IMR-90 (cell line): Measurements from ENCODE around the gene CDYL2. TPM values are rescaled to one million over a fixed set of nuclear protein-coding genes. Genes with fewer than 3 reads are reported as not detected.

ENCODE experiments used
- ATAC-seq: fragments of 200-7000 bp; cut with Tn5 transposase; 2 replicates; pipeline ENCODE4 v1.9.1; 2020; ENCODE audit warnings: low read depth, mild to moderate bottlenecking, moderate library complexity
- BruUV-seq: library from RNA; stranded (reverse); fragments of 400-500 nt; replicated peaks from 2 replicates; lab custom pipeline; 2021; lab: Mats Ljungman, UMichigan
- CTCF ChIA-PET: fragments of 300-600 bp; formaldehyde crosslinking; extraction: SDS; loops from one replicate; lab custom pipeline; 2021; ENCODE audit warnings: antibody characterized with exemption; lab: Yijun Ruan, JAX
- POLR2A ChIA-PET: fragments of 300-600 bp; sonication (Branson Sonifier 250); formaldehyde crosslinking; loops from one replicate; lab custom pipeline; 2022; ENCODE audit warnings: antibody characterized with exemption; ENCODE audit not compliant: unreplicated experiment; lab: Charles Lee
- DNase-seq: peaks from one replicate; pipeline ENCODE4 v3.0.0; 2013
- H2AFZ ChIP-seq: replicated peaks from 2 replicates; pipeline ENCODE3; 2013; ENCODE audit warnings: low read length, mild to moderate bottlenecking; ENCODE audit not compliant: poor library complexity
- H2AK5ac ChIP-seq: 2 replicates; pipeline ENCODE4 v1.6.1; 2013; ENCODE audit warnings: low read depth, low read length, inconsistent platforms
- H2AK9ac ChIP-seq: replicated peaks from 2 replicates; pipeline ENCODE3; 2013; ENCODE audit warnings: mild to moderate bottlenecking, low read depth, low read length, moderate library complexity; ENCODE audit not compliant: poor library complexity
- H2BK120ac ChIP-seq: 2 replicates; pipeline ENCODE4 v1.6.1; 2013; ENCODE audit warnings: low read depth, low read length, inconsistent platforms
- H2BK15ac ChIP-seq: 3 replicates; pipeline ENCODE4 v1.6.1; 2013; ENCODE audit warnings: low read depth, low read length, inconsistent platforms
- H2BK20ac ChIP-seq: 2 replicates; pipeline ENCODE4 v1.6.1; 2013; ENCODE audit warnings: low read depth, mild to moderate bottlenecking, inconsistent platforms, low read length, moderate library complexity
- H2BK5ac ChIP-seq: 2 replicates; pipeline ENCODE4 v1.6.1; 2013; ENCODE audit warnings: mild to moderate bottlenecking, low read depth, low read length, inconsistent platforms; ENCODE audit not compliant: poor library complexity, severe bottlenecking
- H3K14ac ChIP-seq: replicated peaks from 2 replicates; pipeline ENCODE4 v1.6.1; 2013; ENCODE audit warnings: low read depth, low read length, inconsistent platforms
- H3K18ac ChIP-seq: 2 replicates; pipeline ENCODE4 v1.6.1; 2013; ENCODE audit warnings: low read depth, low read length, control low read depth
- H3K23ac ChIP-seq: 2 replicates; pipeline ENCODE4 v1.6.1; 2013; ENCODE audit warnings: low read depth, low read length, inconsistent platforms
- H3K27ac ChIP-seq: 2 replicates; pipeline ENCODE4 v1.5.1; 2013; ENCODE audit warnings: mild to moderate bottlenecking, control low read depth, low read length; ENCODE audit not compliant: insufficient read depth
- H3K27me3 ChIP-seq: 2 replicates; pipeline ENCODE4 v1.6.1; 2013; ENCODE audit warnings: low read length; ENCODE audit not compliant: control insufficient read depth, insufficient read depth
- H3K36me3 ChIP-seq: 2 replicates; pipeline ENCODE4 v1.6.1; 2013; ENCODE audit warnings: low read length, mixed read lengths; ENCODE audit not compliant: control insufficient read depth, insufficient read depth
- H3K4ac ChIP-seq: 2 replicates; pipeline ENCODE4 v1.6.1; 2013; ENCODE audit warnings: low read depth, low read length, inconsistent platforms
- H3K4me1 ChIP-seq: 2 replicates; pipeline ENCODE4 v1.6.1; 2013; ENCODE audit warnings: low read length, mixed read lengths; ENCODE audit not compliant: control insufficient read depth, insufficient read depth
- H3K4me2 ChIP-seq: 2 replicates; pipeline ENCODE4 v1.6.1; 2013; ENCODE audit warnings: low read depth, mild to moderate bottlenecking, control low read depth, low read length, moderate library complexity
- H3K4me3 ChIP-seq: 2 replicates; pipeline ENCODE4 v1.5.1; 2013; ENCODE audit warnings: low read depth, mild to moderate bottlenecking, control low read depth, low read length, moderate library complexity; ENCODE audit not compliant: insufficient read depth
- H3K56ac ChIP-seq: 2 replicates; pipeline ENCODE4 v1.6.1; 2013; ENCODE audit warnings: low read length, inconsistent platforms; ENCODE audit not compliant: insufficient read depth; ENCODE audit errors: extremely low read depth
- H3K79me1 ChIP-seq, 2 experiments: 2 replicates each; pipeline ENCODE4 v1.6.1; 2013; ENCODE audit warnings: low read length in 2 of 2, inconsistent platforms in 1 of 2, low read depth in 1 of 2
- H3K9ac ChIP-seq: 2 replicates; pipeline ENCODE4 v1.6.1; 2013; ENCODE audit warnings: low read depth, low read length, control low read depth
- H3K9me1 ChIP-seq: 2 replicates; pipeline ENCODE4 v1.6.1; 2013; ENCODE audit warnings: low read length, inconsistent platforms; ENCODE audit not compliant: insufficient read depth
- H3K9me3 ChIP-seq: 2 replicates; pipeline ENCODE4 v1.6.1; 2013; ENCODE audit warnings: low read length; ENCODE audit not compliant: control insufficient read depth, insufficient read depth
- H4K20me1 ChIP-seq: 2 replicates; pipeline ENCODE4 v1.6.1; 2013; ENCODE audit warnings: low read length, inconsistent platforms; ENCODE audit not compliant: insufficient read depth
- H4K5ac ChIP-seq: 2 replicates; pipeline ENCODE4 v1.6.1; 2013; ENCODE audit warnings: mild to moderate bottlenecking, low read depth, low read length, control low read depth
- H4K8ac ChIP-seq, 2 experiments: 2 replicates each; pipeline ENCODE4 v1.6.1; 2013; ENCODE audit warnings: low read depth in 2 of 2, low read length in 2 of 2, control low read depth in 1 of 2, inconsistent platforms in 1 of 2
- H4K91ac ChIP-seq: 2 replicates; pipeline ENCODE4 v1.6.1; 2013; ENCODE audit warnings: low read depth, low read length, inconsistent platforms; ENCODE audit not compliant: insufficient read depth
- CHD1 ChIP-seq: IDR thresholded peaks from 2 replicates; pipeline ENCODE4 v1.6.1; 2012; ENCODE audit warnings: low read depth, low read length, improper control_type of control experiment
- CTCF ChIP-seq: conservative IDR thresholded peaks from 2 replicates; pipeline ENCODE4 v1.5.1; 2012; ENCODE audit warnings: mild to moderate bottlenecking, low read depth, low read length, improper control_type of control experiment
- MAFK ChIP-seq: IDR thresholded peaks from 2 replicates; pipeline ENCODE4 v1.6.1; 2012; ENCODE audit warnings: low read depth, low read length, improper control_type of control experiment
- MAZ ChIP-seq: IDR thresholded peaks from 2 replicates; pipeline ENCODE4 v1.6.1; 2012; ENCODE audit warnings: low read depth, mild to moderate bottlenecking, low read length, improper control_type of control experiment, moderate library complexity, borderline replicate concordance
- NFE2L2 ChIP-seq: fragments of 150-350 bp; IDR thresholded peaks from 2 replicates; pipeline ENCODE4 v1.6.1; 2016; ENCODE audit warnings: low read depth, mild to moderate bottlenecking, low read length
- POLR2A ChIP-seq: IDR thresholded peaks from 2 replicates; pipeline ENCODE4 v1.6.1; 2012; ENCODE audit warnings: mild to moderate bottlenecking, low read depth, low read length
- RAD21 ChIP-seq: IDR thresholded peaks from 2 replicates; pipeline ENCODE4 v1.6.1; 2012; ENCODE audit warnings: low read length, improper control_type of control experiment
- RCOR1 ChIP-seq: IDR thresholded peaks from 2 replicates; pipeline ENCODE4 v1.6.1; 2012; ENCODE audit warnings: mild to moderate bottlenecking, low read length, improper control_type of control experiment; ENCODE audit not compliant: insufficient replicate concordance
- RFX5 ChIP-seq: IDR thresholded peaks from 2 replicates; pipeline ENCODE4 v1.8.0; 2012; ENCODE audit warnings: low read depth, mild to moderate bottlenecking, low read length, moderate library complexity
- SMC3 ChIP-seq: fragments of 150-350 bp; IDR thresholded peaks from 2 replicates; pipeline ENCODE4 v1.6.1; 2016; ENCODE audit warnings: low read depth, mild to moderate bottlenecking, antibody characterized with exemption, low read length, moderate library complexity
- WGBS, 2 experiments: methylation state at CpG; one replicate each; pipeline versions ENCODE4 v1.1.5 to v1.1.7; 2013; ENCODE audit warnings: missing lambda C conversion rate in 2 of 2; ENCODE audit not compliant: insufficient read length in 1 of 2; ENCODE audit errors: extremely low coverage in 2 of 2; 5-methylcytosine and 5-hydroxymethylcytosine counted together
- dilution Hi-C: fragments of 300-500 bp; cut with HindIII; formaldehyde crosslinking; loops from one replicate; pipeline ENCODE4 v1.14.3; 2018; ENCODE audit warnings: low sequenced_read_pairs; ENCODE audit not compliant: unreplicated experiment
- in situ Hi-C: fragments of 300-500 bp; cut with MboI; formaldehyde crosslinking; loops from 3 replicates; pipeline ENCODE4 v1.14.3; 2019; ENCODE audit warnings: low sequenced_read_pairs, inconsistent platforms, mixed read lengths
- intact Hi-C: fragments of 100-400 bp; cut with micrococcal nuclease; formaldehyde crosslinking; loops from 2 replicates; pipeline ENCODE4 v1.10.0; 2022
- polyA plus RNA-seq, 3 experiments: library from polyadenylated mRNA; depleted of rRNA; stranded (reverse); fragments of >200 nt; gene quantifications; 2 replicates each; pipeline ENCODE4 v1.2.3, GENCODE V29; 2012; ENCODE audit warnings: low replicate concordance in 1 of 3
- total RNA-seq: library from RNA; depleted of rRNA; stranded (reverse); fragments of >200 nt; gene quantifications from 2 replicates; pipeline ENCODE4 v1.2.3, GENCODE V29; 2012

Gene CDYL2
- total and polyA plus RNA-seq, 2 of the 4 experiments (the other 2 are of a cell fraction) = 1.2 to 3.9 TPM

GRCh38 chr16:80667925-80668324 is 136.5 kb downstream of the CDYL2 start:
- Histone ChIP-seq H2BK120ac (no peak overlapping the region), H3K18ac (no peak overlapping the region), H3K9me1 (peaks cover 3% of the 10 kb centered on the region), H3K9me3 (peaks cover 5% of the 10 kb centered on the region; the same call in 1 of the 2 replicates), H3K9ac (no peak overlapping the region), H3K79me1 (no peaks in the 10 kb centered on the region), H3K4me2 (no peak overlapping the region), H2AK5ac (no peak overlapping the region), H2AK9ac (no peak overlapping the region), H3K14ac (no peak overlapping the region), H3K23ac (no peak overlapping the region), H3K27me3 (no peaks in the 10 kb centered on the region), H2BK20ac (no peak overlapping the region), H4K5ac (no peak overlapping the region), H4K91ac (no peak overlapping the region), H2AFZ (no peak overlapping the region), H3K4ac (no peak overlapping the region), H3K27ac (no peak overlapping the region), H2BK5ac (no peak overlapping the region), H3K36me3 (no peaks in the 10 kb centered on the region), H3K4me3 (no peak overlapping the region), H4K20me1 (no peaks in the 10 kb centered on the region; the same call in 1 of the 2 replicates), H3K56ac (no peak overlapping the region), H3K4me1 (no peaks in the 10 kb centered on the region), H2BK15ac (no peak overlapping the region), H4K8ac (no peak overlapping the region)
- CTCF ChIA-PET = no interaction called here
- no peak for ATAC-seq
- DNase-seq = no peak
- in situ Hi-C loops (no loop called here), dilution Hi-C loops (no loop called here), intact Hi-C loops (no loop called here)
- TF ChIP-seq MAZ = no peak
- no peak for TF ChIP-seq CTCF
- no peak for TF ChIP-seq RCOR1
- no peak for TF ChIP-seq POLR2A
- TF ChIP-seq MAFK = no peak
- TF ChIP-seq CHD1 = no peak
- no peak for TF ChIP-seq NFE2L2
- no peak for TF ChIP-seq RAD21
- TF ChIP-seq RFX5 = no peak
- TF ChIP-seq SMC3 = no peak
- BruUV-seq = no TSS peak
- POLR2A ChIA-PET = no interaction called here
- WGBS, 2 experiments = 100% methylated on average over 1 of the region's 6 CpGs; no CpG with 5 or more reads in 1 of the 2 experiments
